Myometrial cell (primary cell): ENCODE results near the gene C2orf66. TPM values are rescaled to one million over a fixed set of nuclear protein-coding genes. Genes with fewer than 3 reads are reported as not detected.

Source experiments
- total RNA-seq: library from RNA; depleted of rRNA; stranded (reverse); fragments of >200 nt; gene quantifications from 2 replicates; pipeline ENCODE4 v1.2.3, GENCODE V29; 2015

The C2orf66 gene
- not detected in 2 replicates for total RNA-seq

GRCh38 chr2:196809260-196809659, at the start of gene C2orf66:
Gene C2orf66, minus strand, starts transcription at chr2:196809355. Its CDS starts 19 bp downstream, at chr2:196809336.

Other genes starting within 250 kb of the C2orf66 start
- 0.35 and 2.9 TPM in 2 replicates for gene HECW2, start 215.8 kb downstream of the C2orf66 start, total RNA-seq
- gene CCDC150, start 169.6 kb downstream of the C2orf66 start, total RNA-seq: 0.58 and 1.9 TPM in 2 replicates
- gene GTF3C3, start 9.7 kb downstream of the C2orf66 start, total RNA-seq: 39.9 and 66.0 TPM in 2 replicates
- 2.3 and 3.7 TPM in 2 replicates for gene PGAP1, start 117.4 kb upstream of the C2orf66 start, total RNA-seq